Ishikawa (cell line): Measurements from ENCODE around the gene SPAAR.

Experiments used
- EGR1 ChIP-seq: IDR thresholded peaks from 2 replicates; pipeline ENCODE4 v1.6.1; 2012
- EP300 ChIP-seq: IDR thresholded peaks from 2 replicates; pipeline ENCODE4 v1.6.1; 2012; ENCODE audit warnings: borderline replicate concordance
- TF ChIP-seq, protein P1 (sequence below): IDR thresholded peaks from 2 replicates; pipeline ENCODE4 v1.6.1; 2012

GRCh38 chr9:35911690-35912089 lies 2.4 kb downstream of the SPAAR start:
- TF ChIP-seq EP300 (no peak), EGR1 (no peak)
- TF ChIP-seq, protein P1, sequence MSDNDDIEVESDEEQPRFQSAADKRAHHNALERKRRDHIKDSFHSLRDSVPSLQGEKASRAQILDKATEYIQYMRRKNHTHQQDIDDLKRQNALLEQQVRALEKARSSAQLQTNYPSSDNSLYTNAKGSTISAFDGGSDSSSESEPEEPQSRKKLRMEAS, result no peak
